Prostate gland (tissue), 2 donors: ENCODE measurements around the gene RAB27B. TPM values are rescaled to one million over a fixed set of nuclear protein-coding genes. Genes with fewer than 3 reads are reported as not detected.
"Not testable (repeated sequence)": the region's sequence is repeated elsewhere in the genome, so short reads cannot be mapped to it uniquely, and the experiment has no call there.

Experiments used
- DNase-seq: peaks from one replicate; pipeline ENCODE4 v3.0.0-alpha.2; 2019; ENCODE audit warnings: low spot score
- H3K27ac ChIP-seq, 2 donors: fragments of 200-600 bp; sonication (generic); 2 replicates each; pipeline ENCODE4 v1.5.1; 2017 to 2019
- H3K27me3 ChIP-seq: fragments of 200-600 bp; sonication (generic); replicated peaks from 2 replicates; pipeline ENCODE4 v1.5.1; 2019; ENCODE audit not compliant: insufficient read depth
- H3K36me3 ChIP-seq, 2 donors: fragments of 200-600 bp; sonication (generic); 1 replicate in 1 of 2; 2 replicates in 1 of 2; pipeline versions ENCODE4 v1.5.1 to v1.8.1; 2017 to 2019
- H3K4me1 ChIP-seq: fragments of 200-600 bp; sonication (generic); replicated peaks from 2 replicates; pipeline ENCODE4 v1.5.1; 2019
- H3K4me3 ChIP-seq, 2 donors: fragments of 200-600 bp; sonication (generic); 2 replicates each; pipeline ENCODE4 v1.5.1; 2017 to 2019
- H3K9me3 ChIP-seq: fragments of 200-600 bp; sonication (generic); 2 replicates; pipeline ENCODE4 v1.5.1; 2017
- CTCF ChIP-seq, 4 experiments: fragments of 200-600 bp in 2 of 4; fragments of 450-650 bp in 2 of 4; sonication (generic) in 2 of 4; IDR thresholded peaks; 1 replicate in 3 of 4; 2 replicates in 1 of 4; pipeline ENCODE4 v1.5.1; 2016 to 2019; ENCODE audit warnings: antibody characterized with exemption in 4 of 4, mild to moderate bottlenecking in 2 of 4, moderate library complexity in 2 of 4
- POLR2A ChIP-seq: fragments of 450-650 bp; IDR thresholded peaks from one replicate; pipeline ENCODE4 v1.6.1; 2016; ENCODE audit warnings: antibody characterized with exemption, mild to moderate bottlenecking
- POLR2AphosphoS5 ChIP-seq: sonication (generic); formaldehyde crosslinking; IDR thresholded peaks from one replicate; pipeline ENCODE4 v1.6.1; 2017; ENCODE audit warnings: antibody characterized with exemption
- WGBS: methylation state at CpG from one replicate; pipeline ENCODE4 v1.1.5; 2018; 5-methylcytosine and 5-hydroxymethylcytosine counted together
- intact Hi-C: fragments of 100-400 bp; cut with DNase I; formaldehyde crosslinking; loops from one replicate; pipeline ENCODE4 v1.14.2; 2022
- total RNA-seq, 2 donors: library from RNA; depleted of rRNA; stranded (reverse); fragments of >200 nt; gene quantifications; one replicate each; pipeline ENCODE4 v1.1.0, GENCODE V29; 2016

Gene RAB27B
- total RNA-seq, 2 donors from 2014 or later = 10.7 to 60.2 TPM

- Histone ChIP-seq H3K9me3 (no peaks in the 10 kb centered on the region), H3K27me3 (no peaks in the 10 kb centered on the region), H3K36me3 (no peaks in the 10 kb centered on the region), H3K4me3 (no peak overlapping the region), H3K27ac (no peak overlapping the region), H3K4me1 (no peaks in the 10 kb centered on the region)
- intact Hi-C loops = no loop called here
- 100% methylated on average over 1 of the region's 1 CpG for WGBS
- no peak for TF ChIP-seq POLR2A
- TF ChIP-seq POLR2AphosphoS5 = no peak
- no peak for TF ChIP-seq CTCF (IDR thresholded peaks at IDR 0.05)
- DNase-seq = no peak
These were observed 15.0 kb upstream of the RAB27B start for GRCh38 chr18:54813305-54813704.

DNA sequence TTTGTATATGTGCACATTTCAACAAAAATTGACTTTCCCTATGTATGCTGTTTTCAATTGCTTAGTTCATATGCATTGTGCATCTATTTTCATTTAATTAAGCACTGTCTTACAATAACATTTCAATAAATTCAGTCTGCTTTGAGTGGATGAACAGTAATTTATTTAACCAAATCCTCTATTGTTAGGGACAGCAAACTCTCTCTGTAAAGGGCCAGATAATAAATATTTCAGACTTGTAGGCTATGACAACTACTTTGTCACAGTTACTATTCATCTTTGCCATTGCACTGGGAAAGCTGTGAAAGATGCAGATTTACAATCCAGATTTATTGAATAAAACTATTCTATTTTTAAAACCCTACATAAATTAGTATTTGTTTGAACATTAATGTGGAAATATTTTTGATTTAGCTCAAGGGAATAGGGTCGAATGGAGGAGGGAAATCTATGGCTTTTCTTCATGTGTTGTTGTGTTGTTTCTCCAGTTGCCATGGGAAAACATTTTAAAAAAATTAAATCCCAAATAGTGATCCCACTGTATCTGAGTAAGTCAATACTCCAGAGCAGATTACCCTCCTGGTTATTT, 14.2 kb upstream of the RAB27B start:
- TF ChIP-seq POLR2A (no peak), CTCF (IDR thresholded peaks at IDR 0.05) (no peak), POLR2AphosphoS5 (no peak)
- intact Hi-C loops = no loop called here
- Histone ChIP-seq H3K36me3 (no peaks in the 10 kb centered on the region), H3K4me3 (no peak overlapping the region), H3K27ac (no peak overlapping the region), H3K4me1 (no peaks in the 10 kb centered on the region), H3K9me3 (no peaks in the 10 kb centered on the region), H3K27me3 (no peaks in the 10 kb centered on the region)
- no peak for DNase-seq
- 50% methylated on average over 1 of the region's 1 CpG for WGBS

GRCh38 chr18:54815086-54815485, 13.2 kb upstream of the RAB27B start:
- no peaks in the 10 kb centered on the region for H3K27me3 ChIP-seq
- TF ChIP-seq POLR2A = no peak
- TF ChIP-seq POLR2AphosphoS5 = no peak
- TF ChIP-seq CTCF (IDR thresholded peaks at IDR 0.05) = no peak
- no peaks in the 10 kb centered on the region for H3K9me3 ChIP-seq
- no peaks in the 10 kb centered on the region for H3K36me3 ChIP-seq
- no peak for DNase-seq
- intact Hi-C loops = no loop called here
- no peak overlapping the region for H3K4me3 ChIP-seq
- H3K4me1 ChIP-seq = no peaks in the 10 kb centered on the region
- WGBS = 84% methylated on average over 2 of the region's 2 CpGs
- no peak overlapping the region for H3K27ac ChIP-seq

DNA sequence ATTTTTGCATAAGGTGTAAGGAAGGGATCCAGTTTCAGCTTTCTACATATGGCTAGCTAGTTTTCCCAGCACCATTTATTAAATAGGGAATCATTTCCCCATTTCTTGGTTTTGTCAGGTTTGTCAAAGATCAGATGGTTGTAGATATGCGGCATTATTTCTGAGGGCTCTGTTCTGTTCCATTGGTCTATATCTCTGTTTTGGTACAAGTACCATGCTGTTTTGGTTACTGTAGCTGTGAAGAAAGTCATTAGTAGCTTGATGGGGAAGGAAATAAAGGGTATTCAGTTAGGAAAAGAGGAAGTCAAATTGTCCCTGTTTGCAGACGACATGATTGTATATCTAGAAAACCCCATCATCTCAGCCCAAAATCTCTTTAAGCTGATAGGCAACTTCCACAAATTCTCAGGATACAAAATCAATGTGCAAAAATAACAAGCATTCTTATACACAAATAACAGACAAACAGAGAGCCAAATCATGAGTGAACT, 7.4 kb upstream of the RAB27B start:
- intact Hi-C loops, DNase-seq, H3K9me3 ChIP-seq, H3K4me3 ChIP-seq, H3K4me1 ChIP-seq, H3K27me3 ChIP-seq, H3K36me3 ChIP-seq, H3K27ac ChIP-seq: not testable (repeated sequence)
- WGBS = 85% methylated on average over 2 of the region's 2 CpGs

DNA sequence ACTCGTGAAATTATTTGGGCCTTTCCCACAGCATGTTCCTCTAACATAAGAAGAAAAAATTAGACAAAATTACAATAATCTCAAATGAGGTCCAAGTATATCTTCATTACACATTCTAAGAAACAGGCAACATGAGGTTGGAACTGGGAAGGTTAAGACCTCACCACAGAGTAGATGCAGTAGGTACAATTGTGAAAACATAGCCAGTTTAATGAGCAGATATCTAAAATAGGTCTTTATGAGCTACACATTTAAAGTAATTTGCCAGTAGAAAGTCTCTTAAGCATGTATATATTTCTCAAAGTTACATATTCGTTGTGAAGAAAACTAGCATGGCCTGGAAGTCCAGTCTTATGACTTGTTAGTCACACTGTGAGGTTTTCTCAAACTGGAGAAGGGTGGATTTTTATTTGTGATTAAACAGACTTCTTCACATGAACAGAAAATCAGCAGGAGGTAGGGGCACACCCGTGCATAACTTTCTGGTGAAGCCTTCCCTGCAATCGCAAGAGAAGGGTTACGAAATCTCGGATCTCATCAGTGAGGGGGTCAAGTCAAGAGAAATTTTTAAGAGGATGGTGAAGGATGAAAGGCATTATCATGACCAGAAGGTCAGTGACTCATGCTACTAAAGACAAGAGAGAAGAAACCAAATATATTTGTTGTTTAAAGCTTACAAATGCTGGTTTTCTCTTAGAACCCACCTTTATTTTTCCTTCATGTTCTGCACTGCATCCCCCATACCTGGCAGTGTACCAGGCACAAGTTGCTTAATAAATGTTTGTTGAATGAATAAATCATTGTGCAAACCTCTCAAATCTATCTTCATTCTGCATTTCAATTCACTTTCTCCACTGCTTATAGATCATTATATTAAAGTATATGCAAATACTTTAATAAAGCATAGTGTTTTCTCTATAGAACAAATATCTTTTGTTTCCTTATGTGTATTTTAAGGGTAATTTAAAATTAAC, 5.1 kb upstream of the RAB27B start:
- Histone ChIP-seq H3K36me3 (no peaks in the 10 kb centered on the region), H3K4me3 (no peak overlapping the region), H3K27me3 (no peaks in the 10 kb centered on the region), H3K9me3 (no peaks in the 10 kb centered on the region), H3K27ac (no peak overlapping the region), H3K4me1 (no peaks in the 10 kb centered on the region)
- WGBS = 77% methylated on average over 6 of the region's 6 CpGs
- intact Hi-C loops = no loop called here
- TF ChIP-seq POLR2A (no peak), POLR2AphosphoS5 (no peak), CTCF (IDR thresholded peaks at IDR 0.05) (no peak)
- DNase-seq = no peak
